Trophoblast cell (in vitro differentiated cells and primary cell): Measurements from ENCODE around the gene PFKP.

Source experiments
- DNase-seq, 2 donors: peaks; one replicate each; pipeline ENCODE4 v3.0.0-alpha.2; 2016
- H2AFZ ChIP-seq: 2 replicates; pipeline ENCODE4 v1.6.1; 2013; ENCODE audit warnings: low read length, moderate library complexity, mild to moderate bottlenecking; ENCODE audit not compliant: insufficient read depth, poor library complexity
- H2AK5ac ChIP-seq: 2 replicates; pipeline ENCODE4 v1.6.1; 2013; ENCODE audit warnings: mild to moderate bottlenecking, low read length
- H2BK120ac ChIP-seq: 2 replicates; pipeline ENCODE4 v1.6.1; 2013; ENCODE audit warnings: low read length, mild to moderate bottlenecking, moderate library complexity; ENCODE audit not compliant: insufficient read depth, poor library complexity
- H2BK12ac ChIP-seq: 2 replicates; pipeline ENCODE4 v1.6.1; 2013; ENCODE audit warnings: mild to moderate bottlenecking, low read length, moderate library complexity
- H2BK5ac ChIP-seq: 2 replicates; pipeline ENCODE4 v1.6.1; 2013; ENCODE audit warnings: low read length, low read depth, moderate library complexity, mild to moderate bottlenecking; ENCODE audit not compliant: poor library complexity
- H3K14ac ChIP-seq: 2 replicates; pipeline ENCODE4 v1.6.1; 2013; ENCODE audit warnings: mild to moderate bottlenecking, low read length
- H3K18ac ChIP-seq: 2 replicates; pipeline ENCODE4 v1.6.1; 2013; ENCODE audit warnings: mild to moderate bottlenecking, low read length
- H3K23ac ChIP-seq: 2 replicates; pipeline ENCODE4 v1.6.1; 2013; ENCODE audit warnings: low read length
- H3K27ac ChIP-seq: 2 replicates; pipeline ENCODE4 v1.5.1; 2013; ENCODE audit warnings: low read depth, mild to moderate bottlenecking, inconsistent platforms, low read length, moderate library complexity
- H3K27me3 ChIP-seq: 2 replicates; pipeline ENCODE4 v1.6.1; 2013; ENCODE audit warnings: inconsistent platforms, mild to moderate bottlenecking, low read length, moderate library complexity; ENCODE audit not compliant: insufficient read depth
- H3K36me3 ChIP-seq, 2 experiments: 1 replicate in 1 of 2; 2 replicates in 1 of 2; pipeline ENCODE4 v1.6.1; 2013; ENCODE audit warnings: low read length in 2 of 2, mild to moderate bottlenecking in 2 of 2, moderate library complexity in 1 of 2; ENCODE audit not compliant: insufficient read depth in 2 of 2, control insufficient read depth in 1 of 2
- H3K4ac ChIP-seq: 2 replicates; pipeline ENCODE4 v1.6.1; 2013; ENCODE audit warnings: low read depth, mild to moderate bottlenecking, low read length, moderate library complexity
- H3K4me1 ChIP-seq, 2 experiments: 1 replicate in 1 of 2; 2 replicates in 1 of 2; pipeline ENCODE4 v1.6.1; 2013; ENCODE audit warnings: low read length in 2 of 2, mild to moderate bottlenecking in 2 of 2, moderate library complexity in 1 of 2; ENCODE audit not compliant: insufficient read depth in 2 of 2, control insufficient read depth in 1 of 2
- H3K4me2 ChIP-seq: 2 replicates; pipeline ENCODE4 v1.6.1; 2013; ENCODE audit warnings: inconsistent platforms, mild to moderate bottlenecking, low read length, moderate library complexity
- H3K4me3 ChIP-seq: 2 replicates; pipeline ENCODE4 v1.5.1; 2013; ENCODE audit warnings: mild to moderate bottlenecking, low read depth, low read length, inconsistent platforms
- H3K79me1 ChIP-seq: one replicate; pipeline ENCODE4 v1.6.1; 2013; ENCODE audit warnings: low read length
- H3K79me2 ChIP-seq: 2 replicates; pipeline ENCODE4 v1.6.1; 2013; ENCODE audit warnings: low read length, mild to moderate bottlenecking; ENCODE audit not compliant: control insufficient read depth, insufficient read depth, poor library complexity
- H3K9ac ChIP-seq: 2 replicates; pipeline ENCODE4 v1.6.1; 2013; ENCODE audit warnings: mild to moderate bottlenecking, low read length
- H3K9me3 ChIP-seq: 2 replicates; pipeline ENCODE4 v1.6.1; 2013; ENCODE audit warnings: low read depth, mild to moderate bottlenecking, control low read depth, inconsistent platforms, low read length; ENCODE audit not compliant: insufficient read depth
- H4K12ac ChIP-seq: 2 replicates; pipeline ENCODE4 v1.6.1; 2013; ENCODE audit warnings: low read depth, mild to moderate bottlenecking, low read length, moderate library complexity
- H4K8ac ChIP-seq: 2 replicates; pipeline ENCODE4 v1.6.1; 2013; ENCODE audit warnings: low read depth, mild to moderate bottlenecking, low read length, moderate library complexity
- H4K91ac ChIP-seq: one replicate; pipeline ENCODE4 v1.6.1; 2013; ENCODE audit warnings: low read depth, mild to moderate bottlenecking, low read length, moderate library complexity
- WGBS: extraction: QIAGEN DNeasy Blood & Tissue Kit; methylation state at CpG from one replicate; pipeline ENCODE4 v1.1.7; 2013; ENCODE audit warnings: missing lambda C conversion rate; ENCODE audit not compliant: insufficient read length, insufficient coverage; ENCODE audit errors: extremely low coverage; 5-methylcytosine and 5-hydroxymethylcytosine counted together

Gene PFKP

GRCh38 chr10:3159152-3159551 lies 91.8 kb downstream of the PFKP start:
- no peak overlapping the region for H4K12ac ChIP-seq

GRCh38 chr10:3162533-3162932 lies 95.2 kb downstream of the PFKP start:
- H3K9me3 ChIP-seq, result peaks cover 2% of the 10 kb centered on the region
- no peak overlapping the region for H3K4ac ChIP-seq
- no peaks in the 10 kb centered on the region for H3K27me3 ChIP-seq
- no peak overlapping the region for H3K9ac ChIP-seq
- no peak overlapping the region for H3K4me3 ChIP-seq
- H2AFZ ChIP-seq, result no peak overlapping the region
- H3K36me3 ChIP-seq, result peaks cover 44 to 52% of the 10 kb centered on the region in 2 experiments
- no peak overlapping the region for H2AK5ac ChIP-seq
- no peak overlapping the region for H3K14ac ChIP-seq
- H2BK120ac ChIP-seq, result no peak overlapping the region
- H3K79me1 ChIP-seq, result no peaks in the 10 kb centered on the region
- DNase-seq, result no peak
- no peak overlapping the region for H2BK5ac ChIP-seq
- H3K23ac ChIP-seq, result no peak overlapping the region
- H3K18ac ChIP-seq, result no peak overlapping the region
- no peak overlapping the region for H4K91ac ChIP-seq
- no peak overlapping the region for H4K8ac ChIP-seq
- no peaks in the 10 kb centered on the region for H3K79me2 ChIP-seq
- no CpG with 5 or more reads among the region's 9 CpGs for WGBS
- H3K4me2 ChIP-seq, result no peak overlapping the region
- H2BK12ac ChIP-seq, result no peak overlapping the region
- H3K4me1 ChIP-seq, result no peaks in the 10 kb centered on the region
- no peak overlapping the region for H4K12ac ChIP-seq
- no peak overlapping the region for H3K27ac ChIP-seq

More at GRCh38 chr10:3159152-3159551, 91.8 kb downstream of the PFKP start:
- Histone ChIP-seq H3K36me3 (peaks cover 45 to 54% of the 10 kb centered on the region in 2 experiments), H4K91ac (no peak overlapping the region), H3K4me3 (no peak overlapping the region), H3K79me1 (no peaks in the 10 kb centered on the region), H3K4me2 (no peak overlapping the region), H3K9me3 (peaks cover 2% of the 10 kb centered on the region), H3K23ac (no peak overlapping the region), H3K4ac (no peak overlapping the region), H3K9ac (no peak overlapping the region), H3K27me3 (no peaks in the 10 kb centered on the region), H2AFZ (no peak overlapping the region), H2BK120ac (no peak overlapping the region), H3K79me2 (no peaks in the 10 kb centered on the region), H4K8ac (no peak overlapping the region), H2BK5ac (no peak overlapping the region), H2AK5ac (no peak overlapping the region), H3K14ac (no peak overlapping the region), H3K27ac (no peak overlapping the region), H3K4me1 (no peaks in the 10 kb centered on the region), H3K18ac (no peak overlapping the region), H2BK12ac (no peak overlapping the region)
- no CpG with 5 or more reads among the region's 10 CpGs for WGBS
- no peak for DNase-seq

DNA sequence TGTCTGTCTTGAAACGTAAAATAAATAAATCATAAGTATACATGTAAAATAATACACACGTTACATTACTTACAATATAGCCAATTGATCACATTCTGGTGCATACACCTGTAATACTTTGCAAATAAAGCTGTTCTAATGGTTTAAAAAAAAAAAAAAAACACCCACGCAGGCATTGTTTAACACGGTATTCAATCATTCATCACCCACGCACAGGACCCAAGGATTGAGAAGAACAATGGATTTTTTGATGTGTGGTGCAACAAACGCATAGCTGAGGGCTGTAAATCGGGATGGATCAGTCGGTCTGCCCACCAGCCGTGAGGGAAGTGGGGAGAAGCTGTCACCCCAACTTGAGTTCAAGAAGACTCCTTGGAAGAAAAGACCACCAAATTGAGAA lies 96.5 kb downstream of the PFKP start:
- Histone ChIP-seq H3K18ac (no peak overlapping the region), H4K91ac (no peak overlapping the region), H2AK5ac (no peak overlapping the region), H3K4ac (no peak overlapping the region), H3K36me3 (peaks cover 48 to 50% of the 10 kb centered on the region in 2 experiments), H3K79me1 (no peaks in the 10 kb centered on the region), H3K9me3 (peaks cover 3% of the 10 kb centered on the region), H3K9ac (no peak overlapping the region), H4K8ac (no peak overlapping the region), H3K27me3 (no peaks in the 10 kb centered on the region), H3K27ac (no peak overlapping the region), H3K14ac (no peak overlapping the region), H3K4me2 (no peak overlapping the region), H2AFZ (no peak overlapping the region), H2BK120ac (no peak overlapping the region), H3K79me2 (no peaks in the 10 kb centered on the region), H3K4me3 (no peak overlapping the region), H3K23ac (no peak overlapping the region), H3K4me1 (no peaks in the 10 kb centered on the region), H2BK12ac (no peak overlapping the region), H4K12ac (no peak overlapping the region), H2BK5ac (no peak overlapping the region)
- WGBS, result no CpG with 5 or more reads among the region's 9 CpGs
- no peak for DNase-seq

- Histone ChIP-seq H3K4me1 (no peaks in the 10 kb centered on the region), H3K27me3 (no peaks in the 10 kb centered on the region), H3K9ac (no peak overlapping the region), H2AK5ac (no peak overlapping the region), H4K91ac (no peak overlapping the region), H2BK12ac (no peak overlapping the region), H3K14ac (no peak overlapping the region), H3K36me3 (peaks cover 50 to 51% of the 10 kb centered on the region in 2 experiments), H4K8ac (no peak overlapping the region), H3K4me2 (no peak overlapping the region), H2BK5ac (no peak overlapping the region), H2AFZ (no peak overlapping the region), H3K18ac (no peak overlapping the region), H3K79me2 (no peaks in the 10 kb centered on the region), H3K27ac (no peak overlapping the region), H3K4ac (no peak overlapping the region), H3K79me1 (no peaks in the 10 kb centered on the region), H2BK120ac (no peak overlapping the region), H4K12ac (no peak overlapping the region), H3K4me3 (no peak overlapping the region), H3K9me3 (peaks cover 3% of the 10 kb centered on the region), H3K23ac (no peak overlapping the region)
- WGBS, result no CpG with 5 or more reads among the region's 9 CpGs
- no peak for DNase-seq
Observed at GRCh38 chr10:3165196-3165595, 97.8 kb downstream of the PFKP start.
